Liver (tissue), 3 donors: ENCODE results near the gene YPEL5.

Experiments
- CTCF ChIP-seq: fragments of 150-350 bp; IDR thresholded peaks from 2 replicates; pipeline ENCODE4 v1.5.1; 2017; ENCODE audit warnings: improper control_type of control experiment, low read depth, low read length; ENCODE audit not compliant: missing input control
- MAX ChIP-seq: IDR thresholded peaks from 2 replicates; pipeline ENCODE4 v1.6.1; 2016; ENCODE audit warnings: antibody characterized with exemption
- RAD21 ChIP-seq, 2 donors: IDR thresholded peaks; 2 replicates each; pipeline ENCODE4 v1.6.1; 2016; ENCODE audit warnings: antibody characterized with exemption in 2 of 2, mild to moderate bottlenecking in 2 of 2
- TAF1 ChIP-seq: conservative IDR thresholded peaks from 2 replicates; pipeline ENCODE4 v1.6.1; 2016; ENCODE audit warnings: antibody characterized with exemption, mild to moderate bottlenecking
- YY1 ChIP-seq: IDR thresholded peaks from 2 replicates; pipeline ENCODE4 v1.6.1; 2016; ENCODE audit warnings: antibody characterized with exemption, mild to moderate bottlenecking
- ZBTB33 ChIP-seq: IDR thresholded peaks from 2 replicates; pipeline ENCODE4 v1.6.1; 2016; ENCODE audit warnings: antibody characterized with exemption
- TF ChIP-seq, protein P1 (sequence below): IDR thresholded peaks from 2 replicates; pipeline ENCODE4 v1.6.1; 2016; ENCODE audit warnings: antibody characterized with exemption, mild to moderate bottlenecking
- donor health status: healthy.
- donor health status: healthy.

- peak; percentile 28 for TF ChIP-seq CTCF
- TF ChIP-seq, protein P1, sequence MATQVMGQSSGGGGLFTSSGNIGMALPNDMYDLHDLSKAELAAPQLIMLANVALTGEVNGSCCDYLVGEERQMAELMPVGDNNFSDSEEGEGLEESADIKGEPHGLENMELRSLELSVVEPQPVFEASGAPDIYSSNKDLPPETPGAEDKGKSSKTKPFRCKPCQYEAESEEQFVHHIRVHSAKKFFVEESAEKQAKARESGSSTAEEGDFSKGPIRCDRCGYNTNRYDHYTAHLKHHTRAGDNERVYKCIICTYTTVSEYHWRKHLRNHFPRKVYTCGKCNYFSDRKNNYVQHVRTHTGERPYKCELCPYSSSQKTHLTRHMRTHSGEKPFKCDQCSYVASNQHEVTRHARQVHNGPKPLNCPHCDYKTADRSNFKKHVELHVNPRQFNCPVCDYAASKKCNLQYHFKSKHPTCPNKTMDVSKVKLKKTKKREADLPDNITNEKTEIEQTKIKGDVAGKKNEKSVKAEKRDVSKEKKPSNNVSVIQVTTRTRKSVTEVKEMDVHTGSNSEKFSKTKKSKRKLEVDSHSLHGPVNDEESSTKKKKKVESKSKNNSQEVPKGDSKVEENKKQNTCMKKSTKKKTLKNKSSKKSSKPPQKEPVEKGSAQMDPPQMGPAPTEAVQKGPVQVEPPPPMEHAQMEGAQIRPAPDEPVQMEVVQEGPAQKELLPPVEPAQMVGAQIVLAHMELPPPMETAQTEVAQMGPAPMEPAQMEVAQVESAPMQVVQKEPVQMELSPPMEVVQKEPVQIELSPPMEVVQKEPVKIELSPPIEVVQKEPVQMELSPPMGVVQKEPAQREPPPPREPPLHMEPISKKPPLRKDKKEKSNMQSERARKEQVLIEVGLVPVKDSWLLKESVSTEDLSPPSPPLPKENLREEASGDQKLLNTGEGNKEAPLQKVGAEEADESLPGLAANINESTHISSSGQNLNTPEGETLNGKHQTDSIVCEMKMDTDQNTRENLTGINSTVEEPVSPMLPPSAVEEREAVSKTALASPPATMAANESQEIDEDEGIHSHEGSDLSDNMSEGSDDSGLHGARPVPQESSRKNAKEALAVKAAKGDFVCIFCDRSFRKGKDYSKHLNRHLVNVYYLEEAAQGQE, result no peak
- TF ChIP-seq TAF1, result no peak
- TF ChIP-seq MAX, result no peak
- TF ChIP-seq ZBTB33, result no peak
- TF ChIP-seq RAD21 (IDR thresholded peaks at IDR 0.05), result no peak
- TF ChIP-seq YY1, result no peak
Measured at GRCh38 chr2:30147715-30148610, 1.2 kb downstream of the YPEL5 start.
